HG03469 (cell line): Measurements from ENCODE around the gene PCDH1.
"Not testable (repeated sequence)": the region's sequence is repeated elsewhere in the genome, so short reads cannot be mapped to it uniquely, and the experiment has no call there.

Experiments used
- ATAC-seq: cut with Tn5 transposase; IDR thresholded peaks from one replicate; pipeline ENCODE4 v1.9.1; 2021; ENCODE audit warnings: mild to moderate bottlenecking, moderate library complexity, moderate number of reproducible peaks; ENCODE audit not compliant: unreplicated experiment

The PCDH1 gene

GRCh38 chr5:141878186-141878710 is at the start of gene PCDH1:
Gene PCDH1 (minus strand): TSS chr5:141878410. CDS start chr5:141878262, 148 bp downstream.
- no peak for ATAC-seq

GRCh38 chr5:141926434-141926833 is 48.2 kb upstream of the PCDH1 start:
- ATAC-seq: no peak

- ATAC-seq: peak; percentile 94
Measured at GRCh38 chr5:141923448-141924313, 45.5 kb upstream of the PCDH1 start, which contains the start of gene DELE1. Gene DELE1 (plus strand): TSS chr5:141923871. CDS start chr5:141923942, 71 bp downstream.

GRCh38 chr5:141922827-141923447 is 44.7 kb upstream of the PCDH1 start:
- ATAC-seq: not testable (repeated sequence)

- ATAC-seq: no peak
Measured at GRCh38 chr5:141920771-141921170, 42.6 kb upstream of the PCDH1 start.

GRCh38 chr5:141919218-141920119 is 41.3 kb upstream of the PCDH1 start:
- ATAC-seq: no peak

GRCh38 chr5:141917760-141918159 is 39.5 kb upstream of the PCDH1 start:
- ATAC-seq: no peak

GRCh38 chr5:141916522-141916921 is 38.3 kb upstream of the PCDH1 start:
- ATAC-seq: no peak

GRCh38 chr5:141915881-141916336 is 37.7 kb upstream of the PCDH1 start:
- no peak for ATAC-seq

- no peak for ATAC-seq
Measured at GRCh38 chr5:141914797-141915196, 36.6 kb upstream of the PCDH1 start.

GRCh38 chr5:141914199-141914743 is 36.1 kb upstream of the PCDH1 start:
- no peak for ATAC-seq

- no peak for ATAC-seq
Measured at GRCh38 chr5:141913560-141914198, 35.5 kb upstream of the PCDH1 start.

GRCh38 chr5:141910271-141910673 is 32.1 kb upstream of the PCDH1 start:
- ATAC-seq: no peak

- ATAC-seq: no peak
Measured at GRCh38 chr5:141909212-141909611, 31.0 kb upstream of the PCDH1 start.

GRCh38 chr5:141908796-141909195 is 30.6 kb upstream of the PCDH1 start:
- no peak for ATAC-seq

- no peak for ATAC-seq
Measured at GRCh38 chr5:141906972-141907371, 28.8 kb upstream of the PCDH1 start.

GRCh38 chr5:141906517-141906916 is 28.3 kb upstream of the PCDH1 start:
- ATAC-seq: no peak

GRCh38 chr5:141904551-141904950 is 26.3 kb upstream of the PCDH1 start:
- no peak for ATAC-seq

- ATAC-seq: no peak
Measured at GRCh38 chr5:141903261-141903660, 25.1 kb upstream of the PCDH1 start.
